Liver (tissue), 3 donors: ENCODE measurements around the gene IFNAR1.

Source experiments
- CTCF ChIP-seq: fragments of 150-350 bp; IDR thresholded peaks from 2 replicates; pipeline ENCODE4 v1.5.1; 2017; ENCODE audit warnings: improper control_type of control experiment, low read depth, low read length; ENCODE audit not compliant: missing input control
- EGR1 ChIP-seq, 2 donors: IDR thresholded peaks; 2 replicates each; pipeline ENCODE4 v1.6.1; 2016 to 2018; ENCODE audit warnings: antibody characterized with exemption in 2 of 2, low read depth in 2 of 2
- FOXA1 ChIP-seq: IDR thresholded peaks from 2 replicates; pipeline ENCODE4 v1.6.1; 2016; ENCODE audit warnings: antibody characterized with exemption
- GABPA ChIP-seq, 2 donors: IDR thresholded peaks in 1 of 2; conservative IDR thresholded peaks in 1 of 2; 2 replicates each; pipeline ENCODE4 v1.6.1; 2016; ENCODE audit warnings: antibody characterized with exemption in 2 of 2, mild to moderate bottlenecking in 1 of 2, moderate library complexity in 1 of 2
- HNF4A ChIP-seq, 2 donors: conservative IDR thresholded peaks; 2 replicates each; pipeline ENCODE4 v1.6.1; 2016; ENCODE audit warnings: antibody characterized with exemption in 2 of 2, mild to moderate bottlenecking in 2 of 2
- JUND ChIP-seq, 2 donors: IDR thresholded peaks; 2 replicates each; pipeline ENCODE4 v1.6.1; 2016; ENCODE audit warnings: antibody characterized with exemption in 2 of 2
- MAX ChIP-seq: IDR thresholded peaks from 2 replicates; pipeline ENCODE4 v1.6.1; 2016; ENCODE audit warnings: antibody characterized with exemption
- RAD21 ChIP-seq, 2 donors: IDR thresholded peaks; 2 replicates each; pipeline ENCODE4 v1.6.1; 2016; ENCODE audit warnings: antibody characterized with exemption in 2 of 2, mild to moderate bottlenecking in 2 of 2
- REST ChIP-seq: IDR thresholded peaks from 2 replicates; pipeline ENCODE4 v1.6.1; 2016; ENCODE audit warnings: antibody characterized with exemption, mild to moderate bottlenecking
- RXRA ChIP-seq, 2 donors: IDR thresholded peaks; 2 replicates each; pipeline ENCODE4 v1.6.1; 2017 to 2018; ENCODE audit warnings: antibody characterized with exemption in 2 of 2, mild to moderate bottlenecking in 1 of 2
- SP1 ChIP-seq: IDR thresholded peaks from 2 replicates; pipeline ENCODE4 v1.6.1; 2018; ENCODE audit warnings: antibody characterized with exemption, mild to moderate bottlenecking
- TAF1 ChIP-seq: conservative IDR thresholded peaks from 2 replicates; pipeline ENCODE4 v1.6.1; 2016; ENCODE audit warnings: antibody characterized with exemption, mild to moderate bottlenecking
- YY1 ChIP-seq: IDR thresholded peaks from 2 replicates; pipeline ENCODE4 v1.6.1; 2016; ENCODE audit warnings: antibody characterized with exemption, mild to moderate bottlenecking
- ZBTB33 ChIP-seq: IDR thresholded peaks from 2 replicates; pipeline ENCODE4 v1.6.1; 2016; ENCODE audit warnings: antibody characterized with exemption
- donor health status: healthy.
- donor health status: healthy.

GRCh38 chr21:33345751-33346238, 21.0 kb downstream of the IFNAR1 start:
- TF ChIP-seq REST = no peak
- TF ChIP-seq CTCF = no peak
- no peak for TF ChIP-seq TAF1
- TF ChIP-seq ZBTB33 = no peak
- no peak for TF ChIP-seq RAD21 (IDR thresholded peaks at IDR 0.05)
- TF ChIP-seq MAX = no peak
- TF ChIP-seq RXRA (IDR thresholded peaks at IDR 0.05) = no peak
- TF ChIP-seq YY1 = no peak
- no peak for TF ChIP-seq SP1
- TF ChIP-seq JUND (IDR thresholded peaks at IDR 0.05) = no peak
- no peak for TF ChIP-seq GABPA (IDR thresholded peaks at IDR 0.05 in 1 of 2, conservative IDR thresholded peaks at IDR 0.05 in 1 of 2)
- no peak for TF ChIP-seq EGR1 (IDR thresholded peaks at IDR 0.05; ENCODE audit: low read depth in 2 of 2)
- TF ChIP-seq FOXA1 = no peak
- TF ChIP-seq HNF4A (conservative IDR thresholded peaks at IDR 0.05) = no peak
